OCI-LY7 (cell line): ENCODE data around the gene CRYBA1. TPM values are rescaled to one million over a fixed set of nuclear protein-coding genes. Genes with fewer than 3 reads are reported as not detected.

ENCODE experiments used
- BruUV-seq: library from RNA; stranded (reverse); fragments of 400-500 nt; replicated peaks from 2 replicates; lab custom pipeline; 2021; lab: Mats Ljungman, UMichigan
- CTCF ChIA-PET: fragments of 300-600 bp; sonication (Branson Sonifier 250); formaldehyde crosslinking; loops from one replicate; lab custom pipeline; 2022; ENCODE audit warnings: antibody characterized with exemption; ENCODE audit not compliant: unreplicated experiment; lab: Charles Lee
- POLR2A ChIA-PET: fragments of 300-600 bp; sonication (Branson Sonifier 250); formaldehyde crosslinking; loops from one replicate; lab custom pipeline; 2022; ENCODE audit warnings: antibody characterized with exemption; lab: Charles Lee
- DNase-seq: peaks from one replicate; pipeline ENCODE4 v3.0.0-alpha.2; 2015; ENCODE audit warnings: low spot score
- H2AFZ ChIP-seq: fragments of 200-600 bp; sonication (generic), shearing (Covaris generic); 2 replicates; pipeline ENCODE4 v1.6.1; 2014; ENCODE audit warnings: mild to moderate bottlenecking, antibody characterized with exemption, low read length, moderate library complexity
- H3K27ac ChIP-seq: fragments of 200-600 bp; sonication (generic); 2 replicates; pipeline ENCODE4 v1.5.1; 2014; ENCODE audit warnings: mixed run types, low read depth, mild to moderate bottlenecking, moderate library complexity, low read length, inconsistent platforms; ENCODE audit not compliant: poor library complexity, severe bottlenecking
- H3K36me3 ChIP-seq: fragments of 200-600 bp; sonication (generic); 2 replicates; pipeline ENCODE4 v1.6.1; 2014; ENCODE audit warnings: mild to moderate bottlenecking, antibody characterized with exemption, low read length, moderate library complexity, mixed read lengths; ENCODE audit not compliant: insufficient read depth
- H3K4me1 ChIP-seq: fragments of 200-600 bp; sonication (generic); 2 replicates; pipeline ENCODE4 v1.5.1; 2014; ENCODE audit warnings: mild to moderate bottlenecking, low read length; ENCODE audit not compliant: insufficient read depth, poor library complexity, severe bottlenecking
- H3K4me2 ChIP-seq: fragments of 200-600 bp; sonication (generic); 2 replicates; pipeline ENCODE4 v1.6.1; 2014; ENCODE audit warnings: mild to moderate bottlenecking, low read length
- H3K4me3 ChIP-seq: fragments of 200-600 bp; sonication (generic); 2 replicates; pipeline ENCODE4 v1.5.1; 2014; ENCODE audit warnings: mild to moderate bottlenecking, low read depth, low read length; ENCODE audit not compliant: poor library complexity, severe bottlenecking
- H3K79me2 ChIP-seq: fragments of 200-600 bp; sonication (generic); 2 replicates; pipeline ENCODE4 v1.6.1; 2016; ENCODE audit warnings: low read depth, mild to moderate bottlenecking, low read length, moderate library complexity, mixed read lengths; ENCODE audit not compliant: insufficient read depth
- H3K9me2 ChIP-seq: fragments of 200-600 bp; sonication (generic); 2 replicates; pipeline ENCODE4 v1.6.1; 2016; ENCODE audit warnings: mild to moderate bottlenecking, low read length, mixed read lengths; ENCODE audit not compliant: insufficient read depth
- H3K9me3 ChIP-seq: fragments of 200-600 bp; sonication (generic); 2 replicates; pipeline ENCODE4 v1.6.1; 2014; ENCODE audit warnings: mild to moderate bottlenecking, mixed run types, low read length, mixed read lengths
- H4K20me1 ChIP-seq: fragments of 200-600 bp; sonication (generic); 2 replicates; pipeline ENCODE4 v1.6.1; 2014; ENCODE audit warnings: mild to moderate bottlenecking, antibody characterized with exemption, low read length, moderate library complexity, mixed read lengths; ENCODE audit not compliant: insufficient read depth
- CTCF ChIP-seq: fragments of 200-600 bp; sonication (generic); conservative IDR thresholded peaks from 2 replicates; pipeline ENCODE4 v1.5.1; 2014; ENCODE audit warnings: mild to moderate bottlenecking, antibody characterized with exemption, low read length, moderate library complexity, mixed read lengths
- EZH2phosphoT487 ChIP-seq: fragments of 200-600 bp; sonication (generic); IDR thresholded peaks from 2 replicates; pipeline ENCODE4 v1.6.1; 2018; ENCODE audit warnings: low read depth, borderline replicate concordance, mild to moderate bottlenecking, mixed run types, antibody characterized with exemption, low read length, moderate library complexity, mixed read lengths
- intact Hi-C: fragments of 100-400 bp; cut with micrococcal nuclease; formaldehyde crosslinking; loops from one replicate; pipeline ENCODE4 v1.10.0; 2022; ENCODE audit not compliant: unreplicated experiment
- total RNA-seq, 2 experiments: library from RNA; depleted of rRNA in 1 of 2; stranded (reverse); fragments of >200 nt in 1 of 2; shearing (Covaris generic) in 1 of 2; gene quantifications; 2 replicates each; pipeline ENCODE4 v1.2.3, GENCODE V29; 2014 to 2022

CRYBA1 gene
- total RNA-seq, 2 experiments from 2014 or later = not detected

DNA sequence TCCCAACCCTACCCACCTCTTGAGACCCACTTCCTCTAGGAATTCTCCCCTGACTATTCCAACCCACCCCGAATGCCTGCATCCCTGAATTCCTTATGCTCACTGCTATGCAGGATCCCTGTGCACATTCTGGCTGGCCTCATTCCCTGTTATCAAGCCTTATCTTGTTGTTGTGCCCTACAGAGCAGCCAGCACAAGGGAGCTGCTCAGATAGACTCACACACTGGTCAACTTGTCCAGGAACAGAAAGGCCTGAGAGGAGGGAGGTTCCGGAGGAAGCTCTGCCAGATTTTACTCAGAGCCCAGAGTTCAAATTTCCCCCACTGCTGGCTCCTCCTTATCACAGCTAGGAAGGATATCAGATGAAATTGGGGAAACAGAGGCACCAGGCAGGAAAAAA, 41.6 kb upstream of the CRYBA1 start:
- H3K9me3 ChIP-seq = no peaks in the 10 kb centered on the region
- H2AFZ ChIP-seq = no peak overlapping the region
- H3K27ac ChIP-seq = no peak overlapping the region
- ChIA-PET POLR2A (no interaction called here), CTCF (interaction anchor here (0.5 kb wide), 1 partner anchor 113 kb away, joined by 3 read pairs; no protein-coding TSS in a partner anchor)
- BruUV-seq = no TSS peak
- H3K4me3 ChIP-seq = no peak overlapping the region
- no peaks in the 10 kb centered on the region for H3K36me3 ChIP-seq
- no peak overlapping the region for H3K4me2 ChIP-seq
- no peak for DNase-seq
- intact Hi-C loops = no loop called here
- H3K9me2 ChIP-seq = no peaks in the 10 kb centered on the region
- no peak for TF ChIP-seq CTCF
- TF ChIP-seq EZH2phosphoT487 = no peak
- H3K4me1 ChIP-seq = no peaks in the 10 kb centered on the region
- no peaks in the 10 kb centered on the region for H3K79me2 ChIP-seq
- H4K20me1 ChIP-seq = no peaks in the 10 kb centered on the region

GRCh38 chr17:29207975-29208374, 38.7 kb upstream of the CRYBA1 start:
- Histone ChIP-seq H3K27ac (no peak overlapping the region), H3K4me2 (no peak overlapping the region), H3K36me3 (no peaks in the 10 kb centered on the region), H3K4me3 (no peak overlapping the region), H2AFZ (no peak overlapping the region), H4K20me1 (no peaks in the 10 kb centered on the region), H3K9me3 (no peaks in the 10 kb centered on the region), H3K4me1 (no peaks in the 10 kb centered on the region), H3K79me2 (no peaks in the 10 kb centered on the region), H3K9me2 (no peaks in the 10 kb centered on the region)
- POLR2A ChIA-PET = interaction anchor here (1.0 to 1.4 kb wide), 2 partner anchors 48 to 68 kb away, joined by 3 to 4 read pairs; no protein-coding TSS in a partner anchor
- intact Hi-C loops = no loop called here
- BruUV-seq = no TSS peak
- CTCF ChIA-PET = interaction anchor here (1.4 kb wide), 1 partner anchor 13 kb away, joined by 3 read pairs; no protein-coding TSS in a partner anchor
- TF ChIP-seq CTCF (no peak), EZH2phosphoT487 (no peak)
- no peak for DNase-seq

GRCh38 chr17:29209073-29209472, 37.6 kb upstream of the CRYBA1 start:
- ChIA-PET CTCF (interaction anchor here (1.3 kb wide), 1 partner anchor 10 kb away, joined by 3 read pairs; no protein-coding TSS in a partner anchor), POLR2A (interaction anchor here (1.4 kb wide), 1 partner anchor 47 kb away, joined by 4 read pairs; no protein-coding TSS in a partner anchor)
- no peaks in the 10 kb centered on the region for H3K9me3 ChIP-seq
- H3K4me1 ChIP-seq = no peaks in the 10 kb centered on the region
- intact Hi-C loops = no loop called here
- BruUV-seq = no TSS peak
- TF ChIP-seq EZH2phosphoT487 (no peak), CTCF (no peak)
- no peaks in the 10 kb centered on the region for H4K20me1 ChIP-seq
- H3K79me2 ChIP-seq = no peaks in the 10 kb centered on the region
- no peaks in the 10 kb centered on the region for H3K9me2 ChIP-seq
- no peak overlapping the region for H3K27ac ChIP-seq
- no peaks in the 10 kb centered on the region for H3K36me3 ChIP-seq
- H2AFZ ChIP-seq = no peak overlapping the region
- DNase-seq = no peak
- no peak overlapping the region for H3K4me3 ChIP-seq
- no peak overlapping the region for H3K4me2 ChIP-seq
